PFSK-1 (cell line): ENCODE results near the gene NUDT5.

Experiments
- POLR2AphosphoS5 ChIP-seq: IDR thresholded peaks from 2 replicates; pipeline ENCODE4 v1.6.1; 2012; ENCODE audit warnings: low read depth, mild to moderate bottlenecking, control low read depth, low read length, moderate library complexity
- TF ChIP-seq, protein P1 (sequence below), 2 experiments: IDR thresholded peaks; 2 replicates each; pipeline versions ENCODE4 v1.6.1 to v1.8.0; 2011 to 2012; ENCODE audit warnings: low read depth in 2 of 2, low read length in 2 of 2, control low read depth in 1 of 2, inconsistent platforms in 1 of 2, mild to moderate bottlenecking in 1 of 2, moderate library complexity in 1 of 2; ENCODE audit not compliant: insufficient read depth in 1 of 2

GRCh38 chr10:12144538-12144937 lies 51.2 kb downstream of the NUDT5 start:
- TF ChIP-seq, protein P1, sequence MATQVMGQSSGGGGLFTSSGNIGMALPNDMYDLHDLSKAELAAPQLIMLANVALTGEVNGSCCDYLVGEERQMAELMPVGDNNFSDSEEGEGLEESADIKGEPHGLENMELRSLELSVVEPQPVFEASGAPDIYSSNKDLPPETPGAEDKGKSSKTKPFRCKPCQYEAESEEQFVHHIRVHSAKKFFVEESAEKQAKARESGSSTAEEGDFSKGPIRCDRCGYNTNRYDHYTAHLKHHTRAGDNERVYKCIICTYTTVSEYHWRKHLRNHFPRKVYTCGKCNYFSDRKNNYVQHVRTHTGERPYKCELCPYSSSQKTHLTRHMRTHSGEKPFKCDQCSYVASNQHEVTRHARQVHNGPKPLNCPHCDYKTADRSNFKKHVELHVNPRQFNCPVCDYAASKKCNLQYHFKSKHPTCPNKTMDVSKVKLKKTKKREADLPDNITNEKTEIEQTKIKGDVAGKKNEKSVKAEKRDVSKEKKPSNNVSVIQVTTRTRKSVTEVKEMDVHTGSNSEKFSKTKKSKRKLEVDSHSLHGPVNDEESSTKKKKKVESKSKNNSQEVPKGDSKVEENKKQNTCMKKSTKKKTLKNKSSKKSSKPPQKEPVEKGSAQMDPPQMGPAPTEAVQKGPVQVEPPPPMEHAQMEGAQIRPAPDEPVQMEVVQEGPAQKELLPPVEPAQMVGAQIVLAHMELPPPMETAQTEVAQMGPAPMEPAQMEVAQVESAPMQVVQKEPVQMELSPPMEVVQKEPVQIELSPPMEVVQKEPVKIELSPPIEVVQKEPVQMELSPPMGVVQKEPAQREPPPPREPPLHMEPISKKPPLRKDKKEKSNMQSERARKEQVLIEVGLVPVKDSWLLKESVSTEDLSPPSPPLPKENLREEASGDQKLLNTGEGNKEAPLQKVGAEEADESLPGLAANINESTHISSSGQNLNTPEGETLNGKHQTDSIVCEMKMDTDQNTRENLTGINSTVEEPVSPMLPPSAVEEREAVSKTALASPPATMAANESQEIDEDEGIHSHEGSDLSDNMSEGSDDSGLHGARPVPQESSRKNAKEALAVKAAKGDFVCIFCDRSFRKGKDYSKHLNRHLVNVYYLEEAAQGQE (IDR thresholded peaks at IDR 0.05; ENCODE audit: insufficient read depth in 1 of 2, low read depth in 2 of 2, low read length in 2 of 2), result no peak
- no peak for TF ChIP-seq POLR2AphosphoS5
